Activated CD8-positive, alpha-beta memory T cell treated with anti-CD3 and anti-CD28 coated beads, Interleukin-2, amount 50 U/mL, for 24 hours (primary cell): Measurements from ENCODE around the gene COPS9.

Source experiments
- DNase-seq: peaks from one replicate; pipeline ENCODE4 v3.0.0-alpha.2; 2020; ENCODE audit errors: extremely low read depth

The COPS9 gene

DNA sequence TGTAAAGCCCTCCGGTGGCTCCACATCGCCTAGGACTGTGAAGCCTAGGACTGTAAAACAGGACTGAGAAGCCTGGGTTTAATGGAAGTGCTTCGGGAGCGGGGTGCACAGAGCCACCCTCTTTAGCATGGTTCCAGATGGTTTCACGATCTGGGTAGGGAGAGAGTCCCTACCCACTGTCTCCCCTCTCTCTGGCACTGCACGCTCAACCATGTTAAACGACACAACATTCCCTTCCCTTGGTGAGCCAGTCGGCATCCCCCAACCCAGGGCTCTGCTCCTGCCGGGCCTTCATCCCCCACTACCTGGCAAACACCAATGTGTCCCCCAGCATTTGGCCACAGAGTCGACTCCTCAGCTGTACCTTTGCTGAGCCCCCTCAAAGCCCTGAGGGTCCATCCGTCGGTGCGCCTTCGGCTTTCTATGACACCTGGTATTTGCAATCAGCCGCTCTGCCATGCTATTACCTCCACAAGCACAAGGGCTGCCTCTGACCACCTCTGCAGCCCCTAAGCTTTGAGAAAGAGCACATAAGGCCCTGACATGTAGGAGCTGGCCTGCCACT, 1.1 kb downstream of the COPS9 start:
- DNase-seq, result no peak

DNA sequence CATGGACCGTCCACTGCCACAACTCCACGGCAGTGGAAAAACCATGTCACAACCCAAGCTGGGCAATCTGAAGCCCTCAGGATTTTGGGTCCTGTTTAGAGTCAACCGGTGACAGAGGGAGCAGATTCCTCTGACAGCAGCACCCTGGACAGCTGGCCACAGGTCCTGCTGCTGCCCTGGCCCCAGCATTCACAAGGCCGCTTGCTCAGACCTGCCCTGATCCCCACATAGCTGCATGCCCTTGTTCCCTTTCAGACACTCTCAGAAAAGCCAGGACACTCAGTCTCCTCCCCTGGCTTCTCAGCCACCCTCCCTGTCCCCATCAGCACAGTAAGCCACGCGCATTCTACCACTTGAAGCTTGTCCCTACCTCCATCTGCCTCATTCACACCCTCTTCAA, 1.6 kb downstream of the COPS9 start:
- no peak for DNase-seq

DNA sequence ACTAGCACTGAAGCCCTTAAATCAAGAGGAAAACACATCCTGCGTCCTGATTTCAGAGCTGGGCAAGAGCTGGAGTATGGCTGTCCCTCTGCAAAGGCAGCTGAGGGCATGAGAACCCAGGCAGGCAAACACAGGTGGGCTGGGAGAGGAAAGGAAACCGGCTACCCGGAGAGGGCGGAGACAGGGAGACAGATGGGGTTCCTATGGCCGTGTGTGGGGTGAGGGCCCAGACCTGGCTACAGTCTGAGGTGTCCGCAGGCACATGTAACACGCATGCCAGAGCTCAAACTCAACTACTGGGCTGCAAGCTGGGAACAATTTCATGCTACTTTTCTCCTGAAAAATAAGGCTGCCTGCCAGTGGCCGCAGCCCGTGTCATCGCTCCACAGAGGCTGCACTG, 2.7 kb downstream of the COPS9 start:
- no peak for DNase-seq

DNA sequence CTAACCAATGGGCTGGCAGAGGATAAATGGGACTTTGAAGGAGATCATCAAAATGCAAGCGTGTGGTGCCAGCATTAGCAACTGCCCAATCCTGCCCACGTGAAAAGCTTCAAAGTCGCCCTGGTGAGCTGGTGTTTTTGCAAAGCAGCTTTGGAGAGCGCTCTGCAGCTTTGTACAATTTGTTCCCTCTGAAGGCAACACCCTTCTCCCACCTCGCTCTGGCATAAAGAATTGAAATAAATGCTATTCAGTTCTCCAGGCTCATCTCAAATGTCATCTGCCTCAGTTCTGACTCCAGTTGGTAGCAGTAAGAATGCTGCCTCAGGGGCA, 3.5 kb downstream of the COPS9 start:
- no peak for DNase-seq

GRCh38 chr2:240131941-240132650, 4.0 kb downstream of the COPS9 start:
- no peak for DNase-seq

- no peak for DNase-seq
These were observed 4.8 kb downstream of the COPS9 start for GRCh38 chr2:240131296-240131695.

GRCh38 chr2:240130393-240131195, 5.5 kb downstream of the COPS9 start:
- DNase-seq, result no peak

DNA sequence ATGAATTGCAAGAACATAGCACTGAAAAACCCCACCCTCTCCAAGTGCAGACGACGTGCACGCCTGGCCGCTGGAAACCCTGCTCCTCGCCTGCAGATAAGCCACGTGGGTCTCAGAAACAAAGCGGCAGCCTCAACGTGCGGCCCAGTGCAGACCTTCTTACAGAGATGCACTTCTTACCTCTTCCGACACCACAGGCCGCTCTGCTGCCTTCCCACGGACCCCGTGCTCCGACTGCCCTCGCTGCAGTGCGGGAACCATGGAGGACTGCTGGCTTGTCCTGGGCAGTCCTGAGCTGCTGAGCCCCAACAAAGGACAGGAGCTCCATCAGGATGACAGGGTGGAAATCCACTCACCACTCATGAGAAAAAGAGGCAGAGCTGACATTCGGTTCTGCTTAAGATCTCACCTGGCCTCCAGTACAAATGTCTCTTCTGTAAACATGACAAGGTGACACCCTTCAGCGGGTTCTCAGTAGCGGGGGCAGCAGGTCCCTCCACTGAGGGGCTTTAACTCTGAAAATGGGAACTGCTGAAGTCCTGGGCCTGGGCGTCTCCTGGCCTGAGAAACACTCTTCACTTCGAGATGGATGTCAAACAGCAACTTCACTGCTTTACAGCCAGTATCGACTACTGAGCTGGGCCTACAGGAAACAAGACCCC, 6.2 kb downstream of the COPS9 start:
- DNase-seq, result no peak

DNA sequence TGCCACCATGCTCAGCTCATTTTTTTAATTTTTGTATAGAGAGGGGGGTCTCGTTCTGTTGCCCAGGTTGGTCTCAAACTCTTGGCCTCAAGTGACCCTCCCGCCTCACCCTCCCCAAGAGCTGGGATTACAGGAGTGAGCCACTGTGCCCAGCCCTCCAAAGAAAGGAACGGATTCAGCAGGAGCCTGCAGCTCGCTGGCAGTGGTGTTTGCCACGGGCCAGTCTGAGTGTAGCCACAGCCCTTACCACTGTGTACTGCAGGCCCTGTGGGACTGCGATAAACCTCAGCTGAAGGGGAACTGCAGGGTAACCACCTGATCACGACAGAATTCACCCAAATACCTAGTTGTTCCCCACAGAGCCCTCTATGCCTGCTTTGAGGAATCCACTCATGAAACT, 6.8 kb downstream of the COPS9 start:
- no peak for DNase-seq

DNA sequence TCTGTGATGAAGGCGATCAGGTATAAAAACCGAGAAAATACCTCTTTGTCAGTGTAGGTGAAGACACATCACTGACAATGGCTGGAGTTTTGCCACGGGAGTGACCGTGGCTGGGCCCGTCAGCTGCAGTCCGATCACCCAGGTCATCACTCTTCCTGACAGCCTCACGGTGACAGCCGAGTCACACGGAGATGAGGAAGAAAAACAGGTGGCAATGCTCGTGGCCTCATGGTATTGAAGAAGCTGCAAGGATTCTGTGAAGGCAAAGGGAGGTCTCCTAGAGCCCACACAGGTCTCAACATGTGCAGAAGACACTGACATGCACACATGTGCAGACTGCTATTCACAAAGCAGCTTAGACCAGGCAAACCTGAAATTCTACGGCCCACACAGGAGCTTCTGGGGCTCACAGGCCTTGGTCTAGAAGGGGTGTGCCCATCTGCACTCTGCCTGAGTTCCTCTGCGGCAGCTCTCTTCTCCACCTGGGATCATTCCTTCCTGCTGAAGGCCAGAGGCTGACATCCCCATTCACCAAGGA, 7.4 kb downstream of the COPS9 start:
- no peak for DNase-seq

DNA sequence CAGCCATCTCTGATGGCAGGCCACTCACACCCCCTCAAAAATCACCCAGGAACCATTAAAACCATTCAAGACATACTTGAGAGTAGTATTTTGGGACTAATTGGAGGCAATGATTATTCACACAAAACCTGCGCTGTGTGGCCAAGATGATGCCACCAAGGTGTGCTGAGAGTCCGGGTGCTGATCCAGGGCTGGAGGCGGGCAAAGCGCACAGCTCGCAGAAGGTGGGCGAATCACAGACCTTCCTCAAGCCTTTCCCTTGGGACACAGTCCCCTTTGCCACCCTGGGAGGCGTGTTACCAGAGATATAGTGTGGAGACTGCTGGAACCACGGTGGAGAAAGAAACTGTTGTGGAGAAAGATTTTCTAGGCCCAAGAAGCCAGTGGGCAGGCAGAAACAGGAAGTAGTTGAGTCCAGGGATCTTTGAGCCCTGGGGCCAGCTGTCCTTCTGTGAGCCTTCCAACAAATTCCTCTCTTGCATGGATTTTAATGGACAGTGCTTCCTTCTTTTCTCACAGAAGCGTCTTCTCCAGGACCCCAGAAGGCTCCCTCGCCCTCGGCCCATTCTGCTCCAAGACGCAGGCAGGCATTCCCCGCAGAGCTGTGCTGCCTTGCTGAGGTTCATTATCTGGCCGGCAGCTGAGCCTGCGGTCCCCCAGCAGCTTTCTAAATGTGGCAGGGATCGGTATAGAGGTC, 8.0 kb downstream of the COPS9 start:
- DNase-seq, result no peak

GRCh38 chr2:240127191-240127750, 8.8 kb downstream of the COPS9 start:
- DNase-seq, result no peak

DNA sequence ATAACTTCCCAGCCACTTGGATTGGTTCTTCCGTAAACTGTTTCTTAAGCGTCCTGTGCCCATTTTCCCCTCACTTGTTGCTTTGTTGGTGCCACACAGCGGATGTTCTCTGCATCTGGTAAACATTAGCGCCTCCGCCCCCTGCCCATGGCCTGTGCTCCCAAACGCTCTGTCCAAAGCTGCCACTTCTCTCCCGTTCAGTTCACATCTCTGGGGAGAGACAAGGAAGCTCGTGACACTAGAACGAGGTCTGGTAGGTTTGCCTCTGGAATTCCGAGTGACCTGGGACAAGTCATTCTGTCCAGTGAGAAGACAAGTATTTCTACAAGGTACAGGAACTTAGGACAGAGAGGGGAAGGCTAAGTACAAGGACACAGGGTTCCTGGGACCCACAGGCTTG, 9.4 kb downstream of the COPS9 start:
- no peak for DNase-seq

DNA sequence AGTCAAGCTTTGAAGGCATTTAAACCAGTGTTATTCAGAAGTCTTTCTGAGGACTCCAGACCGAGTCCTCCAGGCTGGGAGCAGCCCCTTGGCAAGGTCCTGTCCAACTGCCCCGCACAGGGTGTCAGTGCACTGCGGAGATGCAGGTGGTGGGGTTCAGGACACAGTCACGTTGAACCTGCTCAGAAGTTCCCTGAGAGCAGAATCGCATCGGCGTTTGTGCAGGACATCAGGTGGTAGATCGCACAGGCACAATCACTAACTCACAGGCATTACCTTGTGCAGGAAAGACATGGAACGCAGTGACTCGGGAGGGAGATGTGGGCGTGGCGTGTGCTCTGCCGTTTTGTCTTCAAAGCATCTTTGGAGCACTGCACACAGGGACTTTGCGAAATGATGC, 10.4 kb downstream of the COPS9 start:
- DNase-seq, result no peak

DNA sequence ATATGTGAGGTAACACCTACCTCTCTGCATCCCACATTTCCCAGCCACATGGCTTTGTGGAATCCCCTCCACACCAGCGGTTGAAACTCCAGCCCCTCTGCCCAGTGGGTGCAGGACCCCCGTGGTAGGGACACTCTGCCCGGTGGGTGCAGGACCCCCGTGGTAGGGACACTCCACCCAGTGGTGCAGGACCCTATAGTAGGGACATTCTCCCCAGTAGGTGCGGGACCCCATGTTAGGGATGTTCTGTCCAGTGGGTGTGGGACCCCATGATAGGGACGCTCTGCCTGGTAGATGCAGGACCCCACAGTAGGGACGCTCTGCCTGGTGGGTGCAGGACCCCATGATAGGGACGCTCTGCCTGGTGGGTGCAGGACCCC, 11.5 kb downstream of the COPS9 start:
- no peak for DNase-seq

GRCh38 chr2:240123821-240124650, 12.1 kb downstream of the COPS9 start:
- no peak for DNase-seq

DNA sequence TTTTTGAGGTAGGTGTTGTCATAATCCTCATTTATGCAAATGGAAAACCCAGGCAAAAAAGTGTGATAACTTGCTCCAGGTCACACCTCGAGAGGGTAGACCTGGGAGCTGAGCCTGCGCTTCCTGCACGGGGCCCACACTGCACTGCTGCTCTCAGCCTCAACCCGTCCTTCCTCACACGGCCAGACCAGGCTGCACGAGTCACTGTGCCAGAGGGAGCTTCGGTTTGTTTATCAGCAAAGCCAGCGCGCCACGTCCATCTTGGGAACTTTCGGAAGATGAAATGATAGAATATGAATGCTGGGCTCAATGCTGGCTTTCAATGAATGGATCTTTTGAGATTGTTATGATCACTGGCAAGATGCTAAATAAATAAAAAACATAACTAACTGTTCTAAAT, 14.4 kb downstream of the COPS9 start:
- no peak for DNase-seq

DNA sequence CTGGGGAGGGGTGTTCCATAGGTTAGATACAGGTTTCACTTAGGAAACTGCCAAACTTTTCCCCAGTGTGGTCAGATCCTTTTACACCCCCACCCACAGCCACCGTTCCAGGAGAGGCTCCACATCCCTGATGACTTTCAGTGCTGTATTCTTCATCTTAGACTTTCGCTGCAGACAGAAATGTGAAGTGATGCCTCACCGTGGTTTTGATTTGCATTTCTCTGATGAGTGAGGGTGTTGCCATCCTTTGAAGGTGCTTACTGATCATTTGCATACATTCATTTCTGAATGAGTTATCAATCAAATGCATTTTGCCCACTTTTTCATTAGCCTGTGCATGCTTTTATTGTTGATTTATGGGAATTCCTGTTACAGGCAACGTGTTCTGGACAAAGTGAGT, 14.9 kb downstream of the COPS9 start:
- no peak for DNase-seq

DNA sequence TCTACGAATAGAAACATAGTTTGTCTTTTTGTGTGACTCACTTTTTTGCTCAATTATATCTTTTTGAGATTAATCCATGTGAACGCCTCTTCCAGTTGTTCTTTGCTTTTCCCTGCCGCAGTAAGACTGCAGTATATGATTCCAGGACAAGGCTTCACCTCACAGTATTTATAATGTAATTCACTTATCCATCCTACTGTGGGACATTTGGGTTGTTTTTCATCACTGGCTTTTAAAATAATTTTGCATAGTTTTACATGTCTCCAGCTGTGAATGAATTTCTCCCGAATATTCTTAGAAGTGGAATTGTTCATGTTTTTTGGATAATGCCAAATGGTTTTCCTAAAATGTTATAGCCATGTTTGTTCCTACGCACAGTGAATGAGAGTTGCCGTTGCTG, 21.9 kb downstream of the COPS9 start:
- DNase-seq, result no peak

DNA sequence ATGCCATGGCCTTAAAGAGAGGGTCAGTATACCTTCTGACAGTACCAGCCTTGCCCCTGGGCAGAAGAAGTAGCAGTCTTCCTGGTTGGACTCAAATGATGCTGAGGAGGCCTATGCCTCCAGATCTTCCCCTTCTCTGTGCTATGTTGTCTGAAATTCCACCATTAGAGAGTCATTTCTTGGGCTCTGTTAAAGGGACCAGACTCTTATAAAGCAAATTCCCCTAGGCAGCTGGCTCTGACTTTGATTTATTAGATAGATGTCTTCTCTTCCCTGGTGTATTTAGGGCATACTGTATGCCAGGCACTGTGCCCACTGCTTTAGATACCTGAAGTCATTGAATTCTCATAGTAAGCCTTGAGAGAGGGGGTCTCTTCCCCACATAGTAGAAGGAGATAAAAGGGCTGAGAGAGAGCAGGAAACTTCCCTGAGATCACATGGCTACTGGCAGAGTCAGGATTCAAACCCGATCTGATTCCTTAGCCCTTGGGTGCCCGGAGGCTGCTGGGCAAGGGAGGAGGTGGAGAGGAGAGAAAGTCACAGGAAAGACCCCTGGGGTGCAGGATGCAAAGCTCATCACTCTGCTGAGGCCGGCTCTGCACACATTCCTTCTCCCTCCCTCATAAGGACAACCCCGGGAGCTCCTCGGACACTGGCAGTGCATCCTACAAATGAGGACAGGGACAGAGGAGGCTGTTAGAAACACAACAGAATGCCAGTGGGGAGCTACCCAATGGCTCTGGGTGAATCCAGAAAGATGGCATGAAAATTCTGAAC, 23.0 kb downstream of the COPS9 start:
- DNase-seq, result no peak
